NB4 (cell line): Measurements from ENCODE around the gene PROC.

Experiments
- POLR2A ChIP-seq: IDR thresholded peaks from 2 replicates; pipeline ENCODE4 v1.6.1; 2011; ENCODE audit warnings: mild to moderate bottlenecking; ENCODE audit not compliant: insufficient read length; ENCODE audit errors: extremely low read depth
- TF ChIP-seq, protein P1 (sequence below): IDR thresholded peaks from one replicate; pipeline ENCODE4 v1.5.1; 2012; ENCODE audit warnings: low read depth, low read length
- TF ChIP-seq, protein P2 (sequence below): IDR thresholded peaks from 2 replicates; pipeline ENCODE4 v1.6.1; 2011; ENCODE audit warnings: low read depth, low read length

GRCh38 chr2:127407661-127408003, 10.6 kb upstream of the PROC start:
- TF ChIP-seq, protein P1, sequence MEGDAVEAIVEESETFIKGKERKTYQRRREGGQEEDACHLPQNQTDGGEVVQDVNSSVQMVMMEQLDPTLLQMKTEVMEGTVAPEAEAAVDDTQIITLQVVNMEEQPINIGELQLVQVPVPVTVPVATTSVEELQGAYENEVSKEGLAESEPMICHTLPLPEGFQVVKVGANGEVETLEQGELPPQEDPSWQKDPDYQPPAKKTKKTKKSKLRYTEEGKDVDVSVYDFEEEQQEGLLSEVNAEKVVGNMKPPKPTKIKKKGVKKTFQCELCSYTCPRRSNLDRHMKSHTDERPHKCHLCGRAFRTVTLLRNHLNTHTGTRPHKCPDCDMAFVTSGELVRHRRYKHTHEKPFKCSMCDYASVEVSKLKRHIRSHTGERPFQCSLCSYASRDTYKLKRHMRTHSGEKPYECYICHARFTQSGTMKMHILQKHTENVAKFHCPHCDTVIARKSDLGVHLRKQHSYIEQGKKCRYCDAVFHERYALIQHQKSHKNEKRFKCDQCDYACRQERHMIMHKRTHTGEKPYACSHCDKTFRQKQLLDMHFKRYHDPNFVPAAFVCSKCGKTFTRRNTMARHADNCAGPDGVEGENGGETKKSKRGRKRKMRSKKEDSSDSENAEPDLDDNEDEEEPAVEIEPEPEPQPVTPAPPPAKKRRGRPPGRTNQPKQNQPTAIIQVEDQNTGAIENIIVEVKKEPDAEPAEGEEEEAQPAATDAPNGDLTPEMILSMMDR: no peak
- TF ChIP-seq POLR2A: no peak
- TF ChIP-seq, protein P2, sequence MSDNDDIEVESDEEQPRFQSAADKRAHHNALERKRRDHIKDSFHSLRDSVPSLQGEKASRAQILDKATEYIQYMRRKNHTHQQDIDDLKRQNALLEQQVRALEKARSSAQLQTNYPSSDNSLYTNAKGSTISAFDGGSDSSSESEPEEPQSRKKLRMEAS: no peak
